ENCODE measurements around the gene ZMYND8.

- TF ChIP-seq, protein P1, sequence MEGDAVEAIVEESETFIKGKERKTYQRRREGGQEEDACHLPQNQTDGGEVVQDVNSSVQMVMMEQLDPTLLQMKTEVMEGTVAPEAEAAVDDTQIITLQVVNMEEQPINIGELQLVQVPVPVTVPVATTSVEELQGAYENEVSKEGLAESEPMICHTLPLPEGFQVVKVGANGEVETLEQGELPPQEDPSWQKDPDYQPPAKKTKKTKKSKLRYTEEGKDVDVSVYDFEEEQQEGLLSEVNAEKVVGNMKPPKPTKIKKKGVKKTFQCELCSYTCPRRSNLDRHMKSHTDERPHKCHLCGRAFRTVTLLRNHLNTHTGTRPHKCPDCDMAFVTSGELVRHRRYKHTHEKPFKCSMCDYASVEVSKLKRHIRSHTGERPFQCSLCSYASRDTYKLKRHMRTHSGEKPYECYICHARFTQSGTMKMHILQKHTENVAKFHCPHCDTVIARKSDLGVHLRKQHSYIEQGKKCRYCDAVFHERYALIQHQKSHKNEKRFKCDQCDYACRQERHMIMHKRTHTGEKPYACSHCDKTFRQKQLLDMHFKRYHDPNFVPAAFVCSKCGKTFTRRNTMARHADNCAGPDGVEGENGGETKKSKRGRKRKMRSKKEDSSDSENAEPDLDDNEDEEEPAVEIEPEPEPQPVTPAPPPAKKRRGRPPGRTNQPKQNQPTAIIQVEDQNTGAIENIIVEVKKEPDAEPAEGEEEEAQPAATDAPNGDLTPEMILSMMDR (IDR thresholded peaks at IDR 0.05), result no peak
- no peak for TF ChIP-seq ZFX (IDR thresholded peaks at IDR 0.05; ENCODE audit: borderline replicate concordance)
Observed at GRCh38 chr20:47345214-47345613, 11.3 kb downstream of the ZMYND8 start.
